NCI-H446 treated with DMSO at 0.1 percent for 48 hours (cell line): ENCODE measurements around the gene APP.
"Not testable (repeated sequence)": the region's sequence is repeated elsewhere in the genome, so short reads cannot be mapped to it uniquely, and the experiment has no call there.

Experiments
- DNase-seq: peaks from one replicate; lab custom pipeline; 2025; lab: John Stamatoyannopoulos, UW

APP gene

GRCh38 chr21:25939396-25939761 is 231.2 kb downstream of the APP start:
- DNase-seq: peak; percentile 88

DNA sequence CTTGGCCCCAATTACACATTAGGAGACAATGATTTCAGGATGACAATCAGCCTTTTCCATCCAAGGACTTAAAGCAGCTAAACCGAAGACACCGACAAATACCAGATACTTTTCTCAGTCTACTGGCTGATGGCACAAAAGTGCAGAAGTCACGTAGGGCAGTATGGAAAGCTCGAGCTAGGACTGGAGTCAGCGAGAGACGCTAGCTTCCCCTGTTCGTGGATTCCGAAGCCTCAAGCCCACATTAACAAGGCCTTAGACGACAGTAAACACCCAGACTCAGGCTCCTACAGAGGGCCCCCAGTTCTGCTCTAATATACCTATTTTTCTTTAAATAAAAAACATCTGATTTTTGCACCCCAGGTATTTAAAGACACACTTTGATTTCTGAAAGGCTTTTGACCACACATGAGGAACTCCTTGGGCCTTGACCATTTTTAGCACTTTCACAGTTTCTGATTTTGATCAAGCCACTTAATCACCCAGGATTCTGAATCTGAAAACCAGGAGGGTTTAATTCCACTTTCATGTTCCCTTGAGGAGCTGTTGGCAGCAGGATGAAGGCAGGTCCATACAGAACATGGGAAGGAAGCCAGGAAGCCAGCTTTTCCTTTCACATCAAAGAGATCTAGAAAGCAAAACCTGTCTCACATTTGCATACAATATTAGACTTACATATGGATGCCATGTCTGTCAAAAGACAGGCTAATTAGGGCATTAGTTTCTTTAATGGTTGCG is 231.7 kb downstream of the APP start:
- peak; percentile 95 for DNase-seq

GRCh38 chr21:25936776-25937175 is 233.8 kb downstream of the APP start:
- DNase-seq: no peak

DNA sequence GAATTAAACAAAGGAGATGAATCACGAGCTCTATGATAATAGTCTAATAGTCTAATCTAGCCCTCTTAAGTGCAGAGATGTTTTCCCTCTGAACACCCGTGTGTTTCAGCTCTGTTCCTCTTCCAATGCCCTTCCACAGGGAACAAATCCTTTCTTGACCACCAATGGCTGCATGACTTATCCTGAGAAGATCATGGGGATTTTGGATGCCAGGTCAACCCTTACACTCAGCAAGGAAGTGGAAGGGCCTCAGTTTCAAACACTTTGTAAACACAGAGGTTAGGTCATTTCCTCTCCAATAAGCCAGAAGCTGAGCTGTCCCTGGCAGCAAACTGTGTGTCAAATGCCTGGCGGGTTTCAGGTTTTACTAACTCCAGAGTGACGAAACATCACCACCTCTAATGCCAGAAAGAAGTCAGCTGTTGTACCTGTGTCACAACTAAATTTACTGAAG is 235.8 kb downstream of the APP start:
- DNase-seq: no peak

GRCh38 chr21:25934130-25934529 is 236.4 kb downstream of the APP start:
- no peak for DNase-seq

DNA sequence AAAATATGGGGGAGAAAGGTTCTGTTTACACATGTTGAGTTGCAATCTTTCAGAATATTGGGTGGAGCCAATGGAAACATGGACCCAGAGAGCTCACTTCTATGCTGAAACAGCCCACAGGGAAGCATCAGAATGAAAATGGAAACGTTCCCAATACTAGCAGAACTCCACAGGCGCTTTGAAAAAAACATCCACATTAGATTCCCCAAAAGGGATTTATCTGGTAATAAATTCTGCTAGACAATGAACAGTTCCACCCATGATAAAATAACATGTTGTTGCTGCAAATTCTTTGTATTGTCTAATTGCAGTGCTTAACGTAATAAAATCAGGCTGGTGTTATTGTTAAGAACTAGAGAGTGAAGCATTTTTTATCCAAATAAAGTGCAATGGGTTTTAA is 238.8 kb downstream of the APP start:
- DNase-seq: no peak

GRCh38 chr21:25929856-25930520 is 240.6 kb downstream of the APP start:
- no peak for DNase-seq

- no peak for DNase-seq
Measured at GRCh38 chr21:25927195-25927880, 243.2 kb downstream of the APP start.

DNA sequence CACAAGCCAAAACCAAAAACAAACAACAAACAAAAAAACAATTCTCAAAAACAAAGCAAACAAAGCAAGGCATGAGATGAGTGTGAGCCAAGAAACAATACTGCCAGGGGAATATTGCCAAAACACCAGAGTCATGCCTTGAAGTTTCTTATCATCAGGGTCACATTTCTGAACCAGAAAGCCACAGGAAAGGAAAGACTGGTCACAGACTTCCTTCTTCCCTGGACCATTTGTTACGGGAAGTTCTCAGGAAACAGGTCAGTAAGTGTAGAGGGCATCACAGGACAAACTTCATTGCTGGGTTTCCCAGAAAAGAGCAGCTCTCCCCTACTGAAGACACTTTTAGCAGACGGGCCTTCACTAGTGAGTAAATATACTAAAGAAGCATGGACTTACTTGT is 244.6 kb downstream of the APP start:
- DNase-seq: no peak

DNA sequence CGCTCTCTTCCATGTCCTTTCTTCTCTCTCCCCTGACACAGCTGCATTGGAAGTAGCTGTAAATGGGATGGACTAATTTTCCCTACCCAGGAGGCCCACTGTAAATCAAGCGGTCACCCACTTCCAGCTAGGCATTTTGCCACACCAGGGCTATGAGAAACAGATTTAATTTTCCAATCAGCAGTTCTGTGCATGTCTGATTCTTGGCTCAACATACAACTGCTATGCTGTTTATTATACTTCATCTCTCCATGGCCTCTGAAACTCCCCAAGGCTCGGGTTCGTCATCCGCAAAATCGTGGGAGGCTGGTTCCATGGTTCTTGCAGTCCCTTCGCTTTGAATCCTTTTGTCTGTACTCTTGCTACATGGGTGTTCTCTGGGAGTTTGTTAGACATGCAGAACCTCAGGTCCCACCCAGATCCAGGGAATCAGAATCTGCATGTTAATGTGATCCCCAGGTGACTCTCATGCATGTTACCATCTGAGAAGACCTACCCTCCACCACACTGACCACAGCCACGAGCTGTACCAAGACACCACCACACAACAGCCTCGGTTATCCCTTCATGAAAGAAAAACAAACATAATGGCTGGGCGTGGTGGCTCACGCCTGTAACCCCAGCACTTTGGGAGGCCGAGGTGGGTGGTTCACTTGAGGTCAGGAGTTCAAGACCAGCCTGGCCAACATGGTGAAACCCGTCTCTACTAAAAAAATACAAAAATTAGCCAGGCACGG is 245.3 kb downstream of the APP start:
- peak; percentile 43 for DNase-seq

DNA sequence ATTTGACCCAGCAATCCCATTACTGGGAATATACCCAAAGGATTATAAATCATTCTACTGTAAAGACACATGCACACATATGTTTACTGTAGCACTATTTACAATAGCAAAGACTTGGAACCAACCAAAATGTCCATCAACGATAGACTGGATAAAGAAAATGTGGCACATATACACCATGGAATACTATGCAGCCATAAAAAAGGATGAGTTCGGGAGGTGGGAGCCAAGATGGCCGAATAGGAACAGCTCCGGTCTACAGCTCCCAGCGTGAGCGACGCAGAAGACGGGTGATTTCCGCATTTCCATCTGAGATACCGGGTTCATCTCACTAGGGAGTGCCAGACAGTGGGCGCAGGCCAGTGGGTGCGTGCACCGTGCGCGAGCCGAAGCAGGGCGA is 252.4 kb downstream of the APP start:
- DNase-seq: not testable (repeated sequence)

DNA sequence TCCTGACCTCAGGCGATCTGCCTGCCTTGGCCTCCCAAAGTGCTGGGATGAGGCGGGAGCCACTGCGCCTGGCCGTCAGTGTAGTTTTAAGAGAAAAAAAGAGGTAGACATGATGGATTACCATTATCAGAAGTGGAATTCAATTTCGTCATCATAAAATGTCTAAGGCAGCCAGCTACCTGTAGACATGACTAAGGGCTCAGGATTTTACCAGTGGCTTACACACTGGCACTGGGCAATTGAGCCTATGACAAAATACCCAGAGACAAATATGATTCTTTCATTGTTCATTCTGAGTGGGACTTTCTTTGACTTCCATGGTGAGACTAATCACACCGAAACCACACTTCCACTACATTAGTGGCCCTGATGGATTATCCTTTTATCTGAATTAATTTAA is 254.3 kb downstream of the APP start:
- no peak for DNase-seq

DNA sequence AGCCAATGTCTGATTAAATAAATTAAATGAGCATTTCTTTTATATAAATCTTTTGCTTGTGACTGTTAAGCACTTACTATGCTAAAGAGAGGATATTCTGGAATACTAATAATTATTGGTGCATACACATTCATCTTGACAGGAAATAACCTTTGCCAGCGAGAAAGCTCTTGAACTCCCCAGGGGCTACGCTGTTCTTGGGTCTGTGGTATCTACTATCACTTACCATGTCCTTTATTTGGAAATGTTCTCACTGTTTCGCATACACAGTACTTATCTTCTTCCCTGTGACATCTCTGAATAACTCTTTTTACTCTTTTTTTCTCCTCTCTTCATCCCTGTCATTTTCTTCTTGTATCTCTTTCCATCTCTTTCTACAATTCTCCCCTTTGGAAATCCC is 257.1 kb downstream of the APP start:
- no peak for DNase-seq

- DNase-seq: no peak
Measured at GRCh38 chr21:25912402-25912746, 258.2 kb downstream of the APP start.

GRCh38 chr21:25911730-25912401 is 258.7 kb downstream of the APP start:
- peak; percentile 54 for DNase-seq

DNA sequence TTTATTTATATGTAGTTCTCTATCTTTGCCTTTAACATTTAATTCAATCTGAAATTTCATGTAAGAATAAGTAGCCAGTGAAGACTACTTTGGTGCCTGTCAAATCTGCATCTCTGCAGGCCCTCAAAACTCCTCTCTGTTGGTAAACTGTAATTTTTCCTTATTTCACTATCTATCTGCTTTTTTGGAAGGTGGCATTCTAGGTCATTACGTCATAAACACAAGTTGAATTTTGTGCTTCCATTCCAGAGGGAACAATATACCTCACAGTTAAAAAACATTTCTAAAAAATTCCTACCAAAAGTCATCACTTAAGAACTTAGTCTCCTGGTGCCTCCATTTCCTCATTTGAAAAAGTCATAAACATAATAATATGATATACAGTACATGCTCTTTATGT is 259.8 kb downstream of the APP start:
- DNase-seq: no peak

- peak; percentile 48 for DNase-seq
Measured at GRCh38 chr21:25909341-25909740, 261.2 kb downstream of the APP start.

DNA sequence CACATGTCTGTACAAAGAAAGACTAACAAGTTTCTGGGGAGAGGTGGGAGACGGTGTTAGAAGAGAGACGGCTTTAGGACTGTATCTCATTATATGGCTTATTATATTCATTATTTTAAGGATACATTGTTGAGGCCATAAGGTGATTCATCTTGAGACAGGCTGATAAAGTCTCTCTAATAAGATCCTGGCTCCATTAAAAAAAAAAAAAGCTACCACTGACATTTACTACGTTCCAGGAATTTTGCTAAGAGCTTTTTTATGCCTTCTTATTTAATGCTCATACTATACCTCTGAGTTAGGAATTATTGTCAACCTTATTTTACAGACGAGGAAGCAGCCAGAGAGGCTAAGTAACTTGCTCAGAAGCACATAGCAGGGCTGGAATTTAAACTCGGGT is 262.1 kb downstream of the APP start:
- no peak for DNase-seq

GRCh38 chr21:25907573-25908275 is 262.8 kb downstream of the APP start:
- peak; percentile 35 for DNase-seq

GRCh38 chr21:25906587-25906986 is 264.0 kb downstream of the APP start:
- no peak for DNase-seq

GRCh38 chr21:25905126-25905525 is 265.4 kb downstream of the APP start:
- no peak for DNase-seq
